ENCODE measurements around the gene FRY.

DNA sequence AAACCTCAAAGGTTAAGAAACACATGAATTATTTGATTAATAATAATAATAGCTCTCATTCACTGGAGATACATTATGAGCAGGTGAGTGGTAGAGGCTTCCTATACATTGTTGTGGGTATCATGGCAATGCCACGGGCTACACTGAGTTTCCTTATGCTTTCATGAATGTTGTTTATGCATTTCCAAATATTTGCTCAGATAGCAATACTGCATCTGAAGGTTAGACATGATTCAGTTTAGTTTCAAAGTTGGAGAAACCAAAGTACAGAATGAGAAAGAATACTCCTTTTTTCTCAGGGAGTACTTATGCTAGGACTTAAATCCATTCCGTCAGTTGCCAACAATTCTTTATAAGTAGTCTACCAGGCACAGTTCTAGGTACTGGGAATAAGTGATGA is 108.5 kb downstream of the FRY start:
- TF ChIP-seq, protein P1, sequence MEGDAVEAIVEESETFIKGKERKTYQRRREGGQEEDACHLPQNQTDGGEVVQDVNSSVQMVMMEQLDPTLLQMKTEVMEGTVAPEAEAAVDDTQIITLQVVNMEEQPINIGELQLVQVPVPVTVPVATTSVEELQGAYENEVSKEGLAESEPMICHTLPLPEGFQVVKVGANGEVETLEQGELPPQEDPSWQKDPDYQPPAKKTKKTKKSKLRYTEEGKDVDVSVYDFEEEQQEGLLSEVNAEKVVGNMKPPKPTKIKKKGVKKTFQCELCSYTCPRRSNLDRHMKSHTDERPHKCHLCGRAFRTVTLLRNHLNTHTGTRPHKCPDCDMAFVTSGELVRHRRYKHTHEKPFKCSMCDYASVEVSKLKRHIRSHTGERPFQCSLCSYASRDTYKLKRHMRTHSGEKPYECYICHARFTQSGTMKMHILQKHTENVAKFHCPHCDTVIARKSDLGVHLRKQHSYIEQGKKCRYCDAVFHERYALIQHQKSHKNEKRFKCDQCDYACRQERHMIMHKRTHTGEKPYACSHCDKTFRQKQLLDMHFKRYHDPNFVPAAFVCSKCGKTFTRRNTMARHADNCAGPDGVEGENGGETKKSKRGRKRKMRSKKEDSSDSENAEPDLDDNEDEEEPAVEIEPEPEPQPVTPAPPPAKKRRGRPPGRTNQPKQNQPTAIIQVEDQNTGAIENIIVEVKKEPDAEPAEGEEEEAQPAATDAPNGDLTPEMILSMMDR (conservative IDR thresholded peaks at IDR 0.05; ENCODE audit: low read depth, low read length): no peak
- TF ChIP-seq EZH2phosphoT487 (IDR thresholded peaks at IDR 0.05; ENCODE audit: borderline replicate concordance, low read length): no peak

All from PC-3 (cell line).